SK-N-MC (cell line): Measurements from ENCODE around the gene ZDHHC14.

ENCODE experiments used
- EZH2 ChIP-seq: fragments of 200-600 bp; sonication (generic); IDR thresholded peaks from one replicate; pipeline ENCODE4 v1.6.1; 2017; ENCODE audit warnings: antibody characterized with exemption
- POLR2AphosphoS5 ChIP-seq: IDR thresholded peaks from 2 replicates; pipeline ENCODE4 v1.6.1; 2012; ENCODE audit warnings: mild to moderate bottlenecking, low read depth, low read length, borderline replicate concordance

GRCh38 chr6:157586476-157587126 is 205.6 kb downstream of the ZDHHC14 start:
- TF ChIP-seq POLR2AphosphoS5 = no peak
- no peak for TF ChIP-seq EZH2
